TTC549 (cell line): Measurements from ENCODE around the gene TRAPPC12.
A peak's percentile ranks its signal among the peaks of the same experiment; 100 is the strongest.

Source experiments
- FAIRE-seq: peaks from 2 replicates; lab custom pipeline; 2012; peaks lifted over from hg19 to GRCh38; lab: Jason Lieb, UNC

The TRAPPC12 gene

GRCh38 chr2:3456125-3456524 lies 76.6 kb downstream of the TRAPPC12 start:
- FAIRE-seq, result no peak

GRCh38 chr2:3457524-3458395 lies 78.3 kb downstream of the TRAPPC12 start:
- no peak for FAIRE-seq

GRCh38 chr2:3458396-3459184 lies 79.1 kb downstream of the TRAPPC12 start:
- FAIRE-seq, result no peak

- FAIRE-seq, result no peak
Observed at GRCh38 chr2:3459185-3460015, 79.9 kb downstream of the TRAPPC12 start.

GRCh38 chr2:3460156-3460555 lies 80.7 kb downstream of the TRAPPC12 start:
- no peak for FAIRE-seq

GRCh38 chr2:3460831-3461800 lies 81.6 kb downstream of the TRAPPC12 start:
- FAIRE-seq, result no peak

GRCh38 chr2:3461801-3462492 lies 82.5 kb downstream of the TRAPPC12 start:
- peak; percentile 95 for FAIRE-seq

- FAIRE-seq, result no peak
Observed at GRCh38 chr2:3462493-3463104, 83.1 kb downstream of the TRAPPC12 start.

- FAIRE-seq, result no peak
Observed at GRCh38 chr2:3463186-3463835, 83.8 kb downstream of the TRAPPC12 start.

- no peak for FAIRE-seq
Observed at GRCh38 chr2:3463944-3464343, 84.5 kb downstream of the TRAPPC12 start.

- FAIRE-seq, result no peak
Observed at GRCh38 chr2:3464401-3465005, 85.0 kb downstream of the TRAPPC12 start.

GRCh38 chr2:3465328-3465727 lies 85.8 kb downstream of the TRAPPC12 start:
- FAIRE-seq, result no peak

- FAIRE-seq, result no peak
Observed at GRCh38 chr2:3465844-3466481, 86.5 kb downstream of the TRAPPC12 start.

- no peak for FAIRE-seq
Observed at GRCh38 chr2:3466482-3466863, 87.0 kb downstream of the TRAPPC12 start.

- no peak for FAIRE-seq
Observed at GRCh38 chr2:3466966-3467365, 87.5 kb downstream of the TRAPPC12 start.

- no peak for FAIRE-seq
Observed at GRCh38 chr2:3467654-3468053, 88.2 kb downstream of the TRAPPC12 start.

GRCh38 chr2:3468296-3468988 lies 88.9 kb downstream of the TRAPPC12 start:
- no peak for FAIRE-seq

- FAIRE-seq, result no peak
Observed at GRCh38 chr2:3469486-3469885, 90.0 kb downstream of the TRAPPC12 start.
